Measurements from ENCODE around the gene RAMP2.

Gene RAMP2, protein sequence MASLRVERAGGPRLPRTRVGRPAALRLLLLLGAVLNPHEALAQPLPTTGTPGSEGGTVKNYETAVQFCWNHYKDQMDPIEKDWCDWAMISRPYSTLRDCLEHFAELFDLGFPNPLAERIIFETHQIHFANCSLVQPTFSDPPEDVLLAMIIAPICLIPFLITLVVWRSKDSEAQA

GRCh38 chr17:42760652-42761581 lies at the start of gene RAMP2:
RAMP2 (plus strand) TSS chr17:42761227; CDS start chr17:42761262, 35 bp downstream.
- in situ Hi-C loops (cut with MboI; ENCODE audit: low sequenced_read_pairs): no loop called here

DNA sequence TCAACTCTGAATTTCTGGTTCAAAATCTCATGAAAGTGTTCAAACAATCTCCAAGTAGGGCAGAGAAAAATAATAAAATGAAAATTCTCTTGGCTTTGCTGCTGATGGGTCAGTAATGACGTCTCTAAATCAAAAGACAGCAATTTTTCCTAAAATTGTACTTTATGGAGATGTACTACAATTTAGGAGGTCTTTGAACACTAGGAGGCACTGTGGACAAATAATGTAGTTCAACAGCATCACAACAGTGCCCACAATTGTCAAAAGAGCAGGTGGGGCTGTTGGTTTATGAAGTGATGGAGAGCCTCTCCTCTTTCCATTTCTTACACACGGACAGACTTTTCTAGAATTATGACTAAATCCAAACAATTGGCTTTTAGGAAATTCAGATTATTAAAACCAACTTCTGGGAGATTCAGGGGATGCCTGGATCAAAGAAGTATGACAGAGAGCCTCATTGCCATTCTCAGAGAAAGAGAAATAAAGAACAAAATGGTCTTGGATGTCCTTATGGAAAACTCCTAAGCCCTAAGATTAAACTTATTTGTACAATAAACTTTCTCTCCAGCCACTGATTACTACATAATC lies 39.9 kb upstream of the RAMP2 start:
- in situ Hi-C loops (cut with MboI; ENCODE audit: low sequenced_read_pairs): no loop called here

DNA sequence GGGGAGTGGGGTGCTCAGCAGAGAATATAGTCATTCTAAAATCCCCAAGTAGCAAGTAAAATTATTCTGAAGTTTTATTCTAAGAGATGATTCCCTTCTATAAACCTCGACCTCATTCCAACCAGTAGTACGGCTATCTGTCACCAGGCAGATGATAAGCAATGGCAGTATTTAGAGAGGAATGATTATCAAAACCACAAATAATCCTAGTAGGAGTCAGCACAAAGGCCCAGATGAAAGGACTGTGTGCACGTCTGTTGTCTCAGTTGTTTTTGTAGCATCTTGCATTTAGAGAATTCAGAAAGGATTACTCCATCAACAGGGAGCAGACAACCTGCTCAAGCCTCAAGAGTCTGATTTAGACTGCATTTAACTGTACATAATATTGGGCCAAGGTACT lies 37.4 kb upstream of the RAMP2 start:
- in situ Hi-C loops (cut with MboI; ENCODE audit: low sequenced_read_pairs): no loop called here

GRCh38 chr17:42725143-42725542 lies 35.9 kb upstream of the RAMP2 start:
- in situ Hi-C loops (cut with MboI; ENCODE audit: low sequenced_read_pairs): loop anchor here (25.0 kb wide), 1 partner anchor 212 kb away; no protein-coding TSS in a partner anchor

GRCh38 chr17:42740699-42741098 lies 20.3 kb upstream of the RAMP2 start:
- in situ Hi-C loops (cut with MboI; ENCODE audit: low sequenced_read_pairs): loop anchor here (25.0 kb wide), 1 partner anchor 197 kb away; no protein-coding TSS in a partner anchor

DNA sequence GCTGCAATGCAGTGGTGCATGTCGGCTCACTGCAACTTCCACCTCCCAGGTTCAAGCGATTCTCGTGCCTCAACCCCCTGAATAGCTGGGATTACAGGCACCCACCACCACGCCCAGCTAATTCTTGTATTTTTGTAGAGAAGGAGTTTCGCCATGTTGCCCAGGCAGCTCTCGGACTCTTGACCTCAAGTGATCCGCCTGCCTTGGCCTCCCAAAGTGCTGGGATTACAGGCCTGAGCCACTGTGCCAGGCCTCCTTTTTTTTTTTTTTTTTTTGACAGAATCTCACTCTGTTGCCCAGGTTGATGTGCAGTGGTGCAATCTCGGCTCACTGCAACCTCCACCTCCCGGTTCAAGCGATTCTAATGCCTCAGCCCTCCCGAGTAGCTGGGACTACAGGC lies 18.1 kb upstream of the RAMP2 start:
- in situ Hi-C loops (cut with MboI; ENCODE audit: low sequenced_read_pairs): loop anchor here (25.0 kb wide), 1 partner anchor 194 kb away; no protein-coding TSS in a partner anchor

DNA sequence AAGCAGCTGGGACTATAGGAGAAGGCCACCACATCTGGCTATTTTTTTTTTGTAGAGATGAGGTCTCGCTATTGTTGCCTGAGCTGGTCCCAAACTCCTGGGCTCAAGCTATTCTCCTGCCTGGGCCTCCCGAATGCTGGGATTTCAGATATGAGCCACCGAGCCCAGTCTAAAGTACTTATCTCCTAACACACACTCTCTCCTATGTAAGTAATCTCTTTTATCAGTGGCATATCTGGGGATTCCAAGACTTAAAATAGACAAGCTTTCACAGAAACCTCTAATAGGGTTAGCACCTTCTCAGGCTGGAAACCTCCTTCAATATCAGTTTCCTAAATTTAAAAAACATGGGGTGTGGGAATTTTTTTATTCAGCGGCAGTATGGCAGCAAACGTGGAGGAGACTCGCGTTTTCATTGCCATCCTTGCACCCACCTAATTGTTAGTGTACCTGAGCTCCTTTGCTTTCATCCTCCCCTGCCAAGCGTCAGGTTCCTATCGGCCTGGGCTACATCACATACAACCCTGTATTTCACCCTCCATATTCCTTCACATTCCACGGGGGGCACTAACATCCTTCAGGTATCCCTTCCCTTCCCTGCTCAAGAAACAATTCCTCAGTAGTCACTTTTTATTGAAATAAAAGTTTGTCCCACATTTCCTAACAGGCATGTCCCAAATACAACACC lies 17.3 kb upstream of the RAMP2 start:
- in situ Hi-C loops (cut with MboI; ENCODE audit: low sequenced_read_pairs): loop anchor here (25.0 kb wide), 1 partner anchor 194 kb away; no protein-coding TSS in a partner anchor

DNA sequence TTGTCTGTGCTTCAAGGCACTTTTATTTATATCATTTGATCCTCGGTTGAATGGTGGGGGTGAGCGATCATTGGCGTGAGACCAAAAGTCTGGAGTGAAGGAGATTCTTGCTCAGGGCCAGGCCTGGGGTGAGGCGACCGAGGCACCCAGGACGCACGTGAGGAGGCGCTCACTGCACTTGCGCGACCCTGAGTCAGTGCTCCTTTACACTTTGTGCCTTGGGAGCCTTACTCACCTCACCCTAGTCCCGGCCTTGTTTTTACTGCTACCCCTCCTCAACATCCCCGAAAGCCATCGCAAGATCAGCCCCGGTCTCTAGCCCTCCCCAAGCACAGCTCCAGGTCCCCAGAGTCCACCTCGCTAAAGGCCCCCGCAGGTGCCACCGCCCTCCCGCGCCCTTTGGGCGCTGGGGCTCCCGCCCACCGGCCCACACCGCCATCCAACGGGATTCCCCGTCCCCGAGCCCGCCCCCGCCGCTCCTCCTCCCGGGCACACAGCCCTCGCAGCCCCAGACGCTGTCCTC lies 16.7 kb upstream of the RAMP2 start:
- in situ Hi-C loops (cut with MboI; ENCODE audit: low sequenced_read_pairs): loop anchor here (25.0 kb wide), 1 partner anchor 193 kb away; no protein-coding TSS in a partner anchor

DNA sequence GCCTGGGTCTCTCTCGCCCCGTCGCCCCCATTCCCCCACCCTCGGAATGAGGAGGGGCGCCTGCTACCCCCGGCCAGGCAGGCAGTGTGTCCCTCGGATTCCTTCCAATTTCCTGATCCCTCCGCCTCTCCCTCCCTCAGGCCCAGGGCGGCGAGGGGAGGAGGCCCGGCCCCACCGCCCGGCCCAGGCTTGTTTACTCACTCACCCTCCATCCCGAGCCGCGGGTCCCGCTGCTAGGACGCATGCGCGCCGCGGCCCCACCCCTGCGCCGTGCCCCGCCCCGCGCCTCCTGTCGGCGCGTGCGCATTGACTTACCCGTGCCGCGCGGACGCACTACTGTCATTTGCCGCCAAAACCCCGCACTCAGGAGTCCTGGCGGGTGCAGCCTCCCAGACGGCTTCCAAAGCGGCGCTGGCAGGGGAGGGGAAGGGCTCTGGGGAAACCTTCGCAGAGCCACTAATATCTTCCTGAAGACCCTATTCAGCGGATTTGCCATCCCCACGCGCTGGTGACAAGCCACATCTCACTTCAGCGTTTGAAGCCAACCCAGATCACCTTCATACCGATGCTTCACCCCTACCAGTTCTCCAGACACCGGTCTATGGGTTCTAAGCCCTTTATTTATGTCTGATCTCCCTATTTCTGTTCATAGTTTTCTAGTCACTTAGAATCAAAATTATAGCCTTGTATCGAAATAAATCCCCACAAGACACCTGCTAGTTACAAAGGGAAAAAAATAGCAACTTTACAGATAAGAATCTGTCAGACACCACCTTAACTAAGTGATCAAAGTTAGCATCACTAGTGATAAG lies 16.0 kb upstream of the RAMP2 start, which contains the start of gene EZH1:
EZH1 (minus strand) TSS at position 235 of the 812 bp plus-strand sequence. CDS start 16,099 bp downstream, outside the sequence.
- in situ Hi-C loops (cut with MboI; ENCODE audit: low sequenced_read_pairs): loop anchor here (25.0 kb wide), 1 partner anchor 192 kb away; no protein-coding TSS in a partner anchor

GRCh38 chr17:42748202-42748907 lies 12.7 kb upstream of the RAMP2 start:
- in situ Hi-C loops (cut with MboI; ENCODE audit: low sequenced_read_pairs): loop anchor here (25.0 kb wide), 1 partner anchor 189 kb away; no protein-coding TSS in a partner anchor

DNA sequence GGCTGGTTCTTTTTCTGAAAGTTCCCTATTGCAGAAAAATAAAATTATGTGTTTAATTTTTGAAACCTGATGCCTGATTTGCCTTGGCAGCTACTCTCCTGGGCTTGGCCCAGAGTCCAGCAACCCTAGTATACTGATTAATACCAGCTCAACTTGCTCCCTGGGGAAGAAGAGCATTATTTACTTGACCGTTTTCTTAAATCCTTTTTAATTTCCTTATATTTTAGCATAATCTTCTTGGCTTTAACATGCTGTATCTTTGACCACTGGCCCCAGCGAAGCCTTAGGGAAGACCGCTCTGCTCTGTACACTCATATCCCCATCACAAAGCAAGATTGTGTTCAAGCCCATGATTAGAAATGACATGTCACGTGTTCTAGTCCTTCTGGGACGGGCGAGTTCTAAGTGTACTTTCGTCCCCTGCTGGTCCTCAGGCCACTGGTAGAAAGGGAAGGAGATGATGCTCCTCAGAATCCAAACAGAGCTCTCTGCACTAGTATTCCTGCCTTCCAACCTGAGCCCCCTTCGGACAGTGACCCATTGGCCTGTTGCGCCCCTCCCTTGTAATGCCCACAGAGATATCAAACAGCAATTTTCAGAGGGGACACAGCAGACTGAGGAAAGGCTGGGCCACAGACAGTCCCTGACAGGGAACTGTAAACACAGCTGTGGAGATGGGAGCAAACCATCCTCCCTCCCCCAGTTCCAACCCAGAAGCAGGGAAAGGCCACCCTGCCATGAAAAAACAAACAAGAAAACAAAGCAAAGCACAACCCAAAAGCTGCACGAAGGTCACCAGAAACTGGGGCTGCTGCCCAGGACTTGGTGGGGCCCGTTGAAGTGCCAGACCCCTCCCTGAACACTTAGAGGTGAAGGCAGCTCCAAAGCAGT lies 11.9 kb upstream of the RAMP2 start:
- in situ Hi-C loops (cut with MboI; ENCODE audit: low sequenced_read_pairs): loop anchor here (25.0 kb wide), 1 partner anchor 188 kb away; no protein-coding TSS in a partner anchor

- in situ Hi-C loops (cut with MboI; ENCODE audit: low sequenced_read_pairs): no loop called here
Measured at GRCh38 chr17:42750739-42751344, 10.2 kb upstream of the RAMP2 start.

DNA sequence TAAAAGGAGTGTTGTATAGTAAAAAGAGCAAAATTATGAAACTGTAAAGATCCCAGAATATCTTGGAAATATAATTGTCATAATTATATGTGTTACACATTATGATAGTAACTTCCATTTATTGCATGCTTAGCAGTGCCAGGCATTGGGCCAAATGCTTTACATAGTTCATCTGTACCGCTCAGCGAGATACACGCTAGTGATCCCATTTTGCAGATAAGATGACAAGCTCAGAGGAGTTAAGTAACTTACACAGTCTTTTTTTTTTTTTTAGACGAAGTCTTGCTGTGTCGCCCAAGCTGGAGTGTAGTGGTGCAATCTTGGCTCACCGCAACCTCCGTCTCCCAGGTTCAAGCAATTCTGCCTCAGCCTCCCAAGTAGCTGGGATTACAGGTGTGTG lies 9.4 kb upstream of the RAMP2 start:
- in situ Hi-C loops (cut with MboI; ENCODE audit: low sequenced_read_pairs): no loop called here

DNA sequence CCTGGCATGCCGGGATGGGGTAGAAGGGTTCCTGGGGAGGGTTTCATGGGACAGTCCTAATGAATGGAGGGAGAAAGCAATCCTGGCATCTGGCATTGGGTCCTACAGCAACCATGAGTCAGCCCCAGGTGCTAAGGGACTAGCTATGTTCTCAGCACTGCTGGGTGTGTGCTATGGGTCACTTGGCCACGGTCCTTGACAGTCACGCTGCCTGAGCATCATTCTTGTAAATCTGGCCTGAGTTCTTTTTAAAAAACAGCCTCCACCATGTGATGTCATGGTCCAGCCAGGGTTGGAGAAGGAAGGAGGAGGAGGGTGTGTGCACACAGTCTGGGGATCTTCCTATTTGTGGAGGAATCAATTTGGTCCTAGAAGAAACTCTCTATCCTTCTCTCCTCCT lies 6.2 kb upstream of the RAMP2 start:
- in situ Hi-C loops (cut with MboI; ENCODE audit: low sequenced_read_pairs): no loop called here

- in situ Hi-C loops (cut with MboI; ENCODE audit: low sequenced_read_pairs): no loop called here
Measured at GRCh38 chr17:42759982-42760651, 910 bp upstream of the RAMP2 start.

DNA sequence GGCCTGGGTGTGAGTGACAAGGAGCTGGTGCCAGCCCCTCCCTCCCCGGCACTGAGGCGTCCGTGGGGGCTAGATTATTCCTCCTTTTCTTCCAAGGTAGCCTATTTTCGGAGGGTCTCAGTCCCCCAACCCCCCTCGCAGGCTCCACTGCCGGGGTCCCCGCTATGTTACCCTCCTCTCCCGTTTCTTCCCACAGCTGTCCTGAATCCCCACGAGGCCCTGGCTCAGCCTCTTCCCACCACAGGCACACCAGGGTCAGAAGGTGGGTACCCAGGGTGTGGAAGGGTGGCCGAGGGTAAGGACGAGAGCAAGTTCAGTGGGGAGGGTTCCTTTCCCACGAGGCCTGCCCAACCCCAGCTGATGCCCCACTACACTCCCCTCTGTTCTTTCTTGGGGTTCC lies 611 bp downstream of the RAMP2 start:
- in situ Hi-C loops (cut with MboI; ENCODE audit: low sequenced_read_pairs): no loop called here

GRCh38 chr17:42766124-42766523 lies 5.1 kb downstream of the RAMP2 start:
- in situ Hi-C loops (cut with MboI; ENCODE audit: low sequenced_read_pairs): no loop called here
